Pancreas (tissue), 10 donors: Measurements from ENCODE around the gene SLF1. TPM values are rescaled to one million over a fixed set of nuclear protein-coding genes. Genes with fewer than 3 reads are reported as not detected.

Experiments
- ATAC-seq, 4 donors: fragments of 200-7000 bp; cut with Tn5 transposase; one replicate each; pipeline versions ENCODE4 v1.8.0 to v1.9.1; 2020; ENCODE audit warnings: mild to moderate bottlenecking in 4 of 4, moderate library complexity in 4 of 4
- DNase-seq, 6 donors: peaks; one replicate each; pipeline ENCODE4 v3.0.0-alpha.2; 2020
- FAIRE-seq: peaks from 2 replicates; lab custom pipeline; 2012; peaks lifted over from hg19 to GRCh38; lab: Jason Lieb, UNC
- H3K27ac ChIP-seq, 4 donors: fragments of 200-600 bp; sonication (generic); 1 replicate in 3 of 4; 2 replicates in 1 of 4; pipeline versions ENCODE4 v1.5.0 to v1.8.0; 2020
- H3K27me3 ChIP-seq, 4 donors: fragments of 200-600 bp; one replicate each; pipeline ENCODE4 v1.8.0; 2021
- H3K36me3 ChIP-seq, 3 donors: fragments of 200-600 bp; sonication (generic) in 1 of 3; one replicate each; pipeline versions ENCODE4 v1.5.0 to v1.8.0; 2020 to 2021
- H3K4me1 ChIP-seq, 3 donors: fragments of 200-600 bp; one replicate each; pipeline ENCODE4 v1.8.0; 2021
- H3K4me3 ChIP-seq, 4 donors: fragments of 200-600 bp; sonication (generic) in 2 of 4; one replicate each; pipeline versions ENCODE4 v1.5.0 to v1.8.0; 2020 to 2021
- H3K9me3 ChIP-seq, 4 donors: fragments of 200-600 bp; one replicate each; pipeline ENCODE4 v1.8.0; 2021
- CTCF ChIP-seq, 4 donors: fragments of 200-600 bp; sonication (generic) in 3 of 4; IDR thresholded peaks; one replicate each; pipeline versions ENCODE4 v1.5.0 to v1.8.0; 2021; ENCODE audit warnings: antibody characterized with exemption in 4 of 4
- WGBS, 2 donors: extraction: QIAGEN DNeasy Blood & Tissue Kit; methylation state at CpG; one replicate each; pipeline ENCODE4 v1.1.7; 2013; 5-methylcytosine and 5-hydroxymethylcytosine counted together
- intact Hi-C, 3 donors: fragments of 100-400 bp; cut with DNase I; formaldehyde crosslinking; loops; one replicate each; pipeline versions ENCODE4 v1.11.1 to v1.14.2; 2022
- polyA plus RNA-seq, 2 donors: library from polyadenylated mRNA; stranded (reverse); fragments of 200-250 nt; gene quantifications; one replicate each; pipeline ENCODE4 v1.2.3, GENCODE V29; 2013
- total RNA-seq, 6 donors: library from RNA; stranded (reverse); fragmentation: NEBNext Ultra II Directional in 4 of 6; extraction: Animal tissue kit (Norgen Biotek cat#: 25700) in 4 of 6; gene quantifications; one replicate each; pipeline versions ENCODE4 v1.2.1 to v1.2.4, GENCODE V29; 2021 to 2023
- donor health status: healthy with polysubstance abuse.
- donor health status: DM: no; HTN: no; CAD: no; lungs with moderate emphysema.
- donor health status: DM: no; HTN: no; CAD: no.
- donor health status: control.
- donor health status: control.
- donor health status: Bipolar disorder and iron deficiency.
- donor health status: DM: yes; HTN: yes; CAD: no.
- donor health status: DM: no; HTN: no; CAD: no.
- donor health status: DM: no; HTN: no; CAD: no.
- donor health status: DM: yes; HTN: yes; CAD: no.

Gene SLF1
- total and polyA plus RNA-seq, 8 donors: 1.1 to 3.9 (median 2.1) TPM

GRCh38 chr5:94672746-94673145 lies 54.3 kb downstream of the SLF1 start:
- no peak for TF ChIP-seq CTCF (IDR thresholded peaks at IDR 0.05)
- ATAC-seq: no peak
- 77 to 88% methylated on average over 1 of the region's 1 CpG for WGBS, 2 donors
- Histone ChIP-seq H3K4me3 (no peak overlapping the region), H3K4me1 (peaks cover 0 to 3% (median 0%) of the 10 kb centered on the region in 3 donors), H3K36me3 (no peaks in the 10 kb centered on the region), H3K27ac (no peak overlapping the region), H3K27me3 (no peaks in the 10 kb centered on the region), H3K9me3 (no peaks in the 10 kb centered on the region)
- no peak for DNase-seq
- intact Hi-C loops: no loop called here
- no peak for FAIRE-seq

- no peak overlapping the region for H3K27ac ChIP-seq
- no peaks in the 10 kb centered on the region for H3K36me3 ChIP-seq
- intact Hi-C loops: no loop called here
- no peak overlapping the region for H3K4me3 ChIP-seq
- ATAC-seq (no peak), DNase-seq (no peak), FAIRE-seq (no peak)
- 91 to 100% methylated on average over 1 of the region's 1 CpG for WGBS, 2 donors
- no peaks in the 10 kb centered on the region for H3K27me3 ChIP-seq
- H3K4me1 ChIP-seq: peaks cover 0 to 3% (median 0%) of the 10 kb centered on the region in 3 donors
- H3K9me3 ChIP-seq: no peaks in the 10 kb centered on the region
- no peak for TF ChIP-seq CTCF (IDR thresholded peaks at IDR 0.05)
Observed at GRCh38 chr5:94674490-94675382, 56.3 kb downstream of the SLF1 start.

DNA sequence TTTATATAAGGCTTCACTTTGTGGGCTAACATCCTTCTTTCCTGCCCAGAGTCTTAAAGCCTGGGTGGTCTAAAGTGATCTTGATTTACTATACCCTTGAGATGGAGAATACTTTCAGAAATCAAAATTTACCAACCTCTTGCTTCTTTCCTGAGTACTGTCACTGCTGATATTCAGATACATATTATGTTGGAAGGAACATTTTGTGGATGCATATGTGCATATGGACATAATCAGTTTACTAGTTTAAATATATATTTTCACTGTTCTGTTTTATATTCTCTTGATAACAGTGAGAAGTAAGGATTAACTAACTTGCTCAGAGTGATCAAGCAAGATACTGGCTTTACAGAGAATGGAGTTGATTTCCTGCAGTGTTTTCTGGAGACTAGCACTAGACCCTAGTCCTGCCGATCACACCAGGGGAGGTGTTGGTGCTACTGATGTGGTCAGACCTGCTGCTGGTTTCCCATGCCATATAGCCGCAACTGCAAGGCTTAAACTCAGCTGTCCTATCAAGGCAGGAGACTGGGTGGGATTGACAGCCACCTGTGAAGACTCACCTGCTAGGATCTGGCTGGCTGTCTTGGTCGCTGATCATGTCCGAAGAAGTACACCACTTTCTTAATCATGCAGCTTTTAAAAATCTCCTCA lies 57.6 kb downstream of the SLF1 start:
- H3K27ac ChIP-seq: no peak overlapping the region
- WGBS, 2 donors: 92 to 95% methylated on average over 4 of the region's 4 CpGs
- H3K9me3 ChIP-seq: no peaks in the 10 kb centered on the region
- no peaks in the 10 kb centered on the region for H3K27me3 ChIP-seq
- intact Hi-C loops: no loop called here
- ATAC-seq: no peak
- H3K36me3 ChIP-seq: no peaks in the 10 kb centered on the region
- H3K4me3 ChIP-seq: no peak overlapping the region
- no peak for FAIRE-seq
- DNase-seq: no peak
- no peak for TF ChIP-seq CTCF (IDR thresholded peaks at IDR 0.05)
- H3K4me1 ChIP-seq: peaks cover 0 to 3% (median 0%) of the 10 kb centered on the region in 3 donors

GRCh38 chr5:94682814-94683520 lies 64.5 kb downstream of the SLF1 start:
- H3K4me1 ChIP-seq: no peaks in the 10 kb centered on the region
- intact Hi-C loops: no loop called here
- TF ChIP-seq CTCF (IDR thresholded peaks at IDR 0.05): no peak
- no peak for DNase-seq
- H3K27ac ChIP-seq: no peak overlapping the region
- ATAC-seq: no peak
- FAIRE-seq: peak; percentile 26
- 79 to 86% methylated on average over 5 of the region's 5 CpGs for WGBS, 2 donors
- no peaks in the 10 kb centered on the region for H3K27me3 ChIP-seq
- H3K4me3 ChIP-seq: no peak overlapping the region
- H3K9me3 ChIP-seq: no peaks in the 10 kb centered on the region
- H3K36me3 ChIP-seq: no peaks in the 10 kb centered on the region
